B cell (primary cell): ENCODE measurements around the gene OR10G3. TPM values are rescaled to one million over a fixed set of nuclear protein-coding genes. Genes with fewer than 3 reads are reported as not detected.

ENCODE experiments used
- ATAC-seq: fragments of 200-7000 bp; cut with Tn5 transposase; one replicate; pipeline ENCODE4 v1.10.0; 2021; ENCODE audit warnings: low read depth, mild to moderate bottlenecking, moderate number of reproducible peaks, moderate library complexity
- CTCF ChIA-PET: fragments of 350-600 bp; sonication (Branson Sonifier 250); formaldehyde crosslinking; loops from one replicate; lab custom pipeline; 2021; ENCODE audit warnings: antibody characterized with exemption, inconsistent platforms; lab: Charles Lee
- POLR2A ChIA-PET: fragments of 350-600 bp; sonication (Branson Sonifier 250); formaldehyde crosslinking; loops from one replicate; lab custom pipeline; 2021; ENCODE audit warnings: antibody characterized with exemption; lab: Charles Lee
- DNase-seq: peaks from one replicate; pipeline ENCODE4 v3.0.0; 2013
- H2AFZ ChIP-seq: 2 replicates; pipeline ENCODE4 v1.6.1; 2012; ENCODE audit warnings: mild to moderate bottlenecking, low read depth, low read length; ENCODE audit not compliant: insufficient read depth, poor library complexity, severe bottlenecking
- H3K27ac ChIP-seq, 2 donors: 1 replicate in 1 of 2; 2 replicates in 1 of 2; pipeline ENCODE4 v1.5.1; 2012 to 2013; ENCODE audit warnings: low read length in 2 of 2, mild to moderate bottlenecking in 2 of 2, moderate library complexity in 1 of 2
- H3K27me3 ChIP-seq, 4 experiments: fragments of 200-600 bp in 1 of 4; sonication (generic) in 1 of 4; replicated peaks in 1 of 4; 1 replicate in 2 of 4; 2 replicates in 2 of 4; pipeline versions ENCODE4 v1.6.1 to v1.7.0; 2013 to 2016; ENCODE audit warnings: low read length in 3 of 4, mild to moderate bottlenecking in 2 of 4, mixed read lengths in 1 of 4, moderate library complexity in 1 of 4; ENCODE audit not compliant: insufficient read depth in 4 of 4, control insufficient read depth in 3 of 4; ENCODE audit errors: control extremely low read depth in 1 of 4
- H3K36me3 ChIP-seq, 2 experiments: replicated peaks in 1 of 2; 1 replicate in 1 of 2; 2 replicates in 1 of 2; pipeline versions ENCODE4 v1.6.1 to v1.7.1; 2013; ENCODE audit warnings: low read length in 1 of 2; ENCODE audit not compliant: insufficient read depth in 2 of 2, control insufficient read depth in 1 of 2; ENCODE audit errors: control extremely low read depth in 1 of 2, extremely low read depth in 1 of 2
- H3K4me1 ChIP-seq, 2 donors: fragments of 200-600 bp in 1 of 2; sonication (generic) in 1 of 2; 1 replicate in 1 of 2; 2 replicates in 1 of 2; pipeline versions ENCODE4 v1.5.1 to v1.6.1; 2013 to 2017; ENCODE audit warnings: low read length in 2 of 2; ENCODE audit not compliant: control insufficient read depth in 2 of 2, insufficient read depth in 2 of 2
- H3K4me2 ChIP-seq: replicated peaks from 2 replicates; pipeline ENCODE3; 2012; ENCODE audit warnings: mild to moderate bottlenecking, low read depth, low read length; ENCODE audit not compliant: poor library complexity, severe bottlenecking
- H3K4me3 ChIP-seq, 5 experiments: fragments of 200-600 bp in 1 of 5; sonication (generic) in 1 of 5; 1 replicate in 3 of 5; 2 replicates in 2 of 5; pipeline versions ENCODE4 v1.5.1 to v1.7.0; 2011 to 2016; ENCODE audit warnings: low read length in 4 of 5, mild to moderate bottlenecking in 4 of 5, low read depth in 2 of 5, control low read depth in 1 of 5, moderate library complexity in 1 of 5; ENCODE audit not compliant: insufficient read depth in 1 of 5; ENCODE audit errors: control extremely low read depth in 1 of 5, extremely low read depth in 1 of 5
- H3K79me2 ChIP-seq: fragments of 200-600 bp; sonication (generic); one replicate; pipeline ENCODE4 v1.6.0; 2016; ENCODE audit warnings: low read length; ENCODE audit not compliant: control insufficient read depth, insufficient read depth
- H3K9ac ChIP-seq: fragments of 200-600 bp; sonication (generic); 2 replicates; pipeline ENCODE4 v1.6.1; 2017; ENCODE audit warnings: mild to moderate bottlenecking, low read length, moderate library complexity
- H3K9me3 ChIP-seq, 3 donors: one replicate each; pipeline versions ENCODE4 v1.6.1 to v1.7.1; 2013; ENCODE audit warnings: low read length in 2 of 3; ENCODE audit not compliant: control insufficient read depth in 2 of 3, insufficient read depth in 1 of 3; ENCODE audit errors: control extremely low read depth in 1 of 3
- H4K20me1 ChIP-seq: 2 replicates; pipeline ENCODE4 v1.6.0; 2012; ENCODE audit warnings: mild to moderate bottlenecking, low read length; ENCODE audit not compliant: insufficient read depth, control insufficient read depth, poor library complexity, severe bottlenecking
- H3K27ac Mint-ChIP-seq: one replicate; pipeline ENCODE4 v1.8.0; 2021; ENCODE audit warnings: mixed read lengths
- H3K27me3 Mint-ChIP-seq: one replicate; pipeline ENCODE4 v1.8.0; 2021; ENCODE audit warnings: mixed read lengths
- H3K4me1 Mint-ChIP-seq: one replicate; pipeline ENCODE4 v1.8.0; 2021; ENCODE audit warnings: mixed read lengths
- H3K4me3 Mint-ChIP-seq: one replicate; pipeline ENCODE4 v1.8.0; 2021; ENCODE audit warnings: mixed read lengths
- H3K9me3 Mint-ChIP-seq: one replicate; pipeline ENCODE4 v1.8.0; 2022; ENCODE audit warnings: mixed read lengths; ENCODE audit not compliant: insufficient read depth
- CTCF ChIP-seq: fragments of 200-600 bp; IDR thresholded peaks from one replicate; pipeline ENCODE4 v1.8.0; 2022; ENCODE audit warnings: antibody characterized with exemption, mild to moderate bottlenecking
- EZH2 ChIP-seq: IDR thresholded peaks from 2 replicates; pipeline ENCODE4 v1.6.1; 2012; ENCODE audit warnings: borderline replicate concordance, low read depth, mild to moderate bottlenecking, moderate library complexity, low read length; ENCODE audit not compliant: insufficient read depth, poor library complexity, severe bottlenecking
- WGBS: methylation state at CpG from one replicate; pipeline ENCODE4 v1.1.5; 2013; ENCODE audit warnings: missing lambda C conversion rate; ENCODE audit not compliant: insufficient coverage; 5-methylcytosine and 5-hydroxymethylcytosine counted together
- intact Hi-C: fragments of 100-400 bp; cut with micrococcal nuclease; formaldehyde crosslinking; loops from one replicate; pipeline ENCODE4 v1.10.0; 2022
- polyA plus RNA-seq: library from polyadenylated mRNA; depleted of rRNA; stranded (reverse); fragments of >200 nt; gene quantifications from 2 replicates; pipeline ENCODE4 v1.2.3, GENCODE V29; 2012
- total RNA-seq, 2 donors: library from RNA; stranded (reverse); fragments of 120-200 nt in 1 of 2; gene quantifications; 1 replicate in 1 of 2; 2 replicates in 1 of 2; pipeline versions ENCODE4 v1.2.3 to v1.2.4, GENCODE V29; 2013 to 2022

OR10G3 gene
- total and polyA plus RNA-seq, 2 donors (not counting 1 experiment from before 2014, with no cell fraction given): not detected

- H3K36me3 ChIP-seq: no peaks in the 10 kb centered on the region
Observed at GRCh38 chr14:21617614-21618013, 37.7 kb upstream of the OR10G3 start.

DNA sequence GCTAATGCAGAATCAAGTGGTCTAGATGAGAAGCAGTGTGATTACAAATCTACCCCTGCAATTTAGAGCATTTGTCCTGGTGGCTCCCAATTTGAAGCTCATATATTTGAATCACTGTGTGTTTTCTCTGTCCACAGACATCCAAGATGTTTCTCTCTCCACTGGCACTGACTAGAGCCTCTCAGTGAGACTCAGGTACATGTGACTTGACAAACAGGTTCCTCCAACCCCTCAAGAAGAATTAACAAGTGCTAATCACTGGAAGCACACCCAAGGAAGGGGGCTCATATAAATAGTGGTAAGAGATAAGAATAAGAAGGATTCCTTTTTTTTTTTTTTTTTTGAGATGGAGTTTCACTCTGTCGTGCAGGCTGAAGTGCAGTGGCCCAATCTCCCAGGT, 34.4 kb upstream of the OR10G3 start:
- no peaks in the 10 kb centered on the region for H3K79me2 ChIP-seq
- H3K9ac ChIP-seq: no peak overlapping the region
- H3K4me3 ChIP-seq: no peak overlapping the region
- H4K20me1 ChIP-seq: no peaks in the 10 kb centered on the region
- Mint-ChIP-seq H3K4me1 (no peaks in the 10 kb centered on the region), H3K27ac (no peak overlapping the region), H3K9me3 (no peaks in the 10 kb centered on the region), H3K27me3 (peaks cover 35% of the 10 kb centered on the region), H3K4me3 (no peak overlapping the region)
- DNase-seq: no peak
- intact Hi-C loops: no loop called here
- H3K4me1 ChIP-seq: no peaks in the 10 kb centered on the region
- no peak overlapping the region for H3K27ac ChIP-seq
- no peaks in the 10 kb centered on the region for H3K9me3 ChIP-seq
- TF ChIP-seq EZH2: no peak
- no peak overlapping the region for H2AFZ ChIP-seq
- no peaks in the 10 kb centered on the region for H3K36me3 ChIP-seq
- ChIA-PET CTCF (interaction anchor here (0.7 kb wide), 1 partner anchor 115 kb away, joined by 3 read pairs; no protein-coding TSS in a partner anchor), POLR2A (no interaction called here)
- 50% methylated on average over 1 of the region's 1 CpG for WGBS
- no peak for ATAC-seq
- peaks cover 0 to 4% (median 1%) of the 10 kb centered on the region in 4 experiments for H3K27me3 ChIP-seq
- H3K4me2 ChIP-seq: no peak overlapping the region

More at GRCh38 chr14:21617614-21618013, 37.7 kb upstream of the OR10G3 start:
- Histone ChIP-seq H4K20me1 (no peaks in the 10 kb centered on the region), H2AFZ (no peak overlapping the region), H3K9me3 (no peaks in the 10 kb centered on the region), H3K4me3 (no peak overlapping the region), H3K4me1 (no peaks in the 10 kb centered on the region), H3K9ac (no peak overlapping the region), H3K27me3 (peaks cover 0 to 4% (median 1%) of the 10 kb centered on the region in 4 experiments), H3K79me2 (no peaks in the 10 kb centered on the region), H3K27ac (no peak overlapping the region), H3K4me2 (no peak overlapping the region)
- no peak for TF ChIP-seq CTCF
- TF ChIP-seq EZH2: no peak
- intact Hi-C loops: no loop called here
- WGBS: 86% methylated on average over 4 of the region's 8 CpGs
- Mint-ChIP-seq H3K27me3 (peaks cover 40% of the 10 kb centered on the region), H3K27ac (no peak overlapping the region), H3K4me3 (no peak overlapping the region), H3K9me3 (no peaks in the 10 kb centered on the region), H3K4me1 (no peaks in the 10 kb centered on the region)
- DNase-seq (no peak), ATAC-seq (no peak)
- CTCF ChIA-PET: no interaction called here
- POLR2A ChIA-PET: interaction anchor here (0.5 kb wide), 1 partner anchor 11 kb away, joined by 3 read pairs; no protein-coding TSS in a partner anchor
